T47D (cell line): ENCODE data around the gene CTNNA1.
"Not testable (repeated sequence)": the region's sequence is repeated elsewhere in the genome, so short reads cannot be mapped to it uniquely, and the experiment has no call there.

ENCODE experiments used
- DNase-seq, 2 experiments: peaks; one replicate each; pipeline versions ENCODE4 v3.0.0 to v3.0.0-alpha.2; 2011 to 2012; ENCODE audit warnings: low read depth in 1 of 2, low spot score in 1 of 2
- JUND ChIP-seq: IDR thresholded peaks from 2 replicates; pipeline ENCODE4 v1.6.1; 2012; ENCODE audit warnings: low read depth
- in situ Hi-C: cut with HindIII; loops from 2 replicates; pipeline ENCODE4 v1.10.0; 2016; ENCODE audit warnings: low sequenced_read_pairs, low pct_unique_long_range_greater_than_20kb

CTNNA1 gene

GRCh38 chr5:138752951-138753793 lies at the start of gene CTNNA1:
Gene CTNNA1 (plus strand): TSS chr5:138753425. CDS start chr5:138781925, 28,500 bp downstream.
- in situ Hi-C loops: no loop called here
- TF ChIP-seq JUND: peak; percentile 71; the same call in 1 of the 2 replicates
- DNase-seq: peak; percentile 87 to 90

- in situ Hi-C loops, DNase-seq: not testable (repeated sequence)
Observed at GRCh38 chr5:138703777-138704176, 49.4 kb upstream of the CTNNA1 start.

- TF ChIP-seq JUND: no peak
- DNase-seq: no peak
- in situ Hi-C loops: no loop called here
Observed at GRCh38 chr5:138705007-138705406, 48.2 kb upstream of the CTNNA1 start.

GRCh38 chr5:138705567-138705966 lies 47.7 kb upstream of the CTNNA1 start:
- TF ChIP-seq JUND: no peak
- in situ Hi-C loops: no loop called here
- DNase-seq: no peak

GRCh38 chr5:138706655-138707480 lies 46.4 kb upstream of the CTNNA1 start:
- DNase-seq: no peak
- in situ Hi-C loops: no loop called here
- TF ChIP-seq JUND: no peak

- in situ Hi-C loops: no loop called here
- no peak for DNase-seq
- TF ChIP-seq JUND: no peak
Observed at GRCh38 chr5:138708791-138709190, 44.4 kb upstream of the CTNNA1 start.

- in situ Hi-C loops: no loop called here
- no peak for TF ChIP-seq JUND
- DNase-seq: no peak
Observed at GRCh38 chr5:138709202-138709601, 44.0 kb upstream of the CTNNA1 start.

GRCh38 chr5:138711087-138711486 lies 42.1 kb upstream of the CTNNA1 start:
- DNase-seq: no peak
- in situ Hi-C loops: no loop called here
- TF ChIP-seq JUND: no peak

- in situ Hi-C loops: no loop called here
- DNase-seq: no peak
- TF ChIP-seq JUND: no peak
Observed at GRCh38 chr5:138711811-138712210, 41.4 kb upstream of the CTNNA1 start.

- in situ Hi-C loops: no loop called here
- no peak for DNase-seq
Observed at GRCh38 chr5:138712324-138712723, 40.9 kb upstream of the CTNNA1 start.

GRCh38 chr5:138712791-138713190 lies 40.4 kb upstream of the CTNNA1 start:
- in situ Hi-C loops: no loop called here
- DNase-seq: no peak
- TF ChIP-seq JUND: no peak

More at GRCh38 chr5:138712324-138712723, 40.9 kb upstream of the CTNNA1 start:
- no peak for TF ChIP-seq JUND

GRCh38 chr5:138713247-138713646 lies 40.0 kb upstream of the CTNNA1 start:
- in situ Hi-C loops: no loop called here
- TF ChIP-seq JUND: no peak
- no peak for DNase-seq

GRCh38 chr5:138714694-138715093 lies 38.5 kb upstream of the CTNNA1 start:
- no peak for DNase-seq
- in situ Hi-C loops: no loop called here
- TF ChIP-seq JUND: no peak

GRCh38 chr5:138715931-138716432 lies 37.2 kb upstream of the CTNNA1 start:
- DNase-seq, in situ Hi-C loops: not testable (repeated sequence)
